Stimulated activated CD4-positive, alpha-beta T cell treated with anti-CD3 and anti-CD28 coated beads, Interleukin-4, amount 100 ng/mL, for 24 hours (primary cell): Measurements from ENCODE around the gene RFX1.

Experiments used
- DNase-seq: peaks from one replicate; pipeline ENCODE4 v3.0.0-alpha.2; 2020

Gene RFX1

DNA sequence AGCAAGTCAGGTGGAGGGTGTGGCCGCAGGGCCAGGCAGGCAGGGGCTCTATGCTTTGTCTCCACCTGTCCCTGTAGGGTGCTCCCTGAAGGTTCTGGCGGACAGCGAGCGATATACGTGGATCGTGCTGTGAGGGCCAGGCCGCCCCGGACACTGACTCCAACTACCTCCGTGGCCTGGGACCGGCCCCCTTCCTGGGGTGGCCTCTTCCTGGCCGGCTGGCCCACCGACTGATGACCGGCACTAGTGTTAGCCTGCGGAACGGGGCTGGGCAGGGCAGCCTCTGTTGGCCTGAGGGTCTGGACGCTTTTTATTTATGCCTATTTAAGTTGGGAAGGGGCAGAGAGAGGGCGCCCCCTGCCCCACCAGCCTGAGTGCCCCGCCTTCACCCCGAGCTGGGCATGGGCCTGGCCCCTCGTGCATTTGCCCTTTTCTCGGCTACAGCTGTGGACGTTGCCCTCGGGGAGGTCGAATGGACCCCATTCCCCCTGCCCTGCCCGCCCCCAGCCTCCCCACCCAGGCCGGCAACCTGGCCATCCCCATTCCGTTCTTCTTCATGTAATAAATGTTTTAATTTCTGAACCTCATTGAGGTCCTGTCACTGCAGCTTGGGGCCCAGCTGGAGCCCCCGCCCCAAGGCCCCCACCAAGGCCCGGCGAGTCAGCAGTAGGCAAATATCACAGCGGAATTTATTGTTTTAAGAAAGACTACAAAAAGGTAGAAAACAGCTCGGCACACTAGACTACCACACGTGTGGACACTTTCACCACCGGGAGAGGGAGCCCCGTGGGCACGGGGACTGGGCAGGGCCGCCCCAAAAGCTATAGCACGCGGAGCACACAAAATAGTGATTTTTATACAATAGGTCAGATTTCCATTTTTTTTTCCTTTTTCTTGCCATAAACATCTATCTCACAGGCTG lies 45.0 kb downstream of the RFX1 start:
- DNase-seq = no peak

DNA sequence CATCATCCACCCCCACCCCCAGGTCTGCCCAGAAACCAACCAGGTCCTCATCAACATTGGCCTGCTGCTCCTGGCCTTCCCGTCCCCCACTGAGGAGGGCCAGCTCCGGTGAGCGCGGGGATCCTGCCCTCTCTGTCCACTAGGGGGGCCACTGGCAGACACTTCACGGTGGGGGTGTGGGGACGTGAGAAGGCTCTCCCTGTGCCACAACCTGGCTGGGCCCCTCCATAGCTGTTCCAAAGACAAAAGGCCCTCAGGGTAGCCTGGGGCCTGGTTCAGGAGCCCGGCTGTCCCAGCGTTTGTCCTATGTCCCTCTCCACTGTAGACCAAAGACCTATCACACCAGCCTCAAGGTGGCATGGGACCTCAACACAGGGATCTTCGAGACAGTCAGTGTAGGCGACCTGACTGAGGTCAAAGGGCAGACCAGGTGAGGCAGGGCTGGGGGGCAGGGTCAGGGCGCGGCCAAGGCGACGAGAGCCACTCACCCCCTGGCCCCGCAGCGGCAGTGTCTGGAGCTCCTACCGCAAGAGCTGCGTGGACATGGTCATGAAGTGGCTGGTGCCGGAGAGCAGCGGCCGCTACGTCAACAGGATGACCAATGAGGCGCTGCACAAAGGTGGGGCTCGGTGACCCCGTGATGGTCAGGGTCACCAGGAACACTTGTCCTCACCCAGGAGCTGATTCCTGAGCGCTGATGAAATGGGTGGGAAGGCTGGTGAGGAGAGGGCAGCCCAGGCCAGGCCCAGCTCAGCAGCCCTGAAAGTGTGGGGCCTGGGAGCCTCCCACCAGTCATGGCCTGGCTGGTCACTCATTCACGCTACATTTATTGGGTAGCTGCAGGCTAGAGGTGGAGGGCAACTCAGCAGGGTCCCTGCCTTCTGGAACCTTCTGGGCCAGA lies 45.9 kb downstream of the RFX1 start:
- no peak for DNase-seq

DNA sequence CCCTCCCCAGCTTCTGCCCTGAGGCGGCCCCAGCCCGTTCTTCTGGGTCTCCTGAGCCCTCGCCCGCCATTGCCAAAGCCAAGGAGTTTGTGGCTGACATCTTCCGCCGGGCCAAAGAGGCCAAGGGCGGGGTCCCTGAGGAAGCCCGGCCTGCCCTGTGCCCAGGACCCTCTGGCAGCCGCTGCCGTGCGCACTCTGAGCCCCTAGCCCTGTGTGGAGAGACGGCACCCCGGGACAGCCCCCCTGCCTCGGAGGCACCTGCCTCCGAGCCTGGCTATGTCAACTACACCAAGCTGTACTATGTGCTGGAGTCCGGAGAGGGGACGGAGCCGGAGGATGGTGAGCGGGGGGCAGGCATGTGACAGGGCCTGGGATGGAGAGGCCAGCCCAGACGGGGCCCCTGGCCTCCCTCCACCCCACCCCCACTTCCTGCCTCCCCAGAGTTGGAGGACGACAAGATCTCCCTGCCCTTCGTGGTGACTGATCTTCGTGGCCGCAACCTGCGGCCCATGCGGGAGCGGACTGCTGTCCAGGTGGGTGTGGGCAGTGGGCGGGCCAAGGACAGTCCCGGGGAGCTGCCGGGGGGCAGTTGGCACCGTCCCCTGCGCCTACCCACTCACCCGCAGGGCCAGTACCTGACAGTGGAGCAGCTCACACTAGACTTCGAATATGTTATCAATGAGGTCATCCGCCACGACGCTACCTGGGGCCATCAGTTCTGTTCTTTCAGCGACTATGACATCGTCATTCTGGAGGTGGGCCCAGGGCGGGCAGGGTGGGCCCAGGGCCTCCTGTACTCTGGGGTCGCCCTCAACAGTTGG lies 46.8 kb downstream of the RFX1 start:
- DNase-seq = no peak

DNA sequence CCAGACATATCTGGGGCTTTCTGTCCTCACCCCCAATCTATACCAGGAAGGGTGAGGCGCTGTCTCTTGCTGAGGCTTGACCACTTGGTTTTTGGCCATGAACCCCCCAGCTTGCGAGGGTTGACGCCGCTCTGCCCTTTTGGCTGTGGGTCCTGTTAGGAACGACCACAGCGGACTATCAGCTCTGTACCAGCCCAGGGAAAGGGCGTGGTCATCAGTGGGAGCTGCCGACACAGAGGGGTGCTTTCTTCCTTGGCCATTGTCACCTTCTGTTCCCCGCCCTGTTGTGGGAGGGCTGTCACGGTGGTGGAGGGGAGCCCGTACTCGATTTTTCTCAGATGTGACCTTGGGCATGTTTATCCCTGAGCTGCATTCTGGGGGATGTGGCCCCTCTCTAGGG lies 48.1 kb downstream of the RFX1 start:
- no peak for DNase-seq

DNA sequence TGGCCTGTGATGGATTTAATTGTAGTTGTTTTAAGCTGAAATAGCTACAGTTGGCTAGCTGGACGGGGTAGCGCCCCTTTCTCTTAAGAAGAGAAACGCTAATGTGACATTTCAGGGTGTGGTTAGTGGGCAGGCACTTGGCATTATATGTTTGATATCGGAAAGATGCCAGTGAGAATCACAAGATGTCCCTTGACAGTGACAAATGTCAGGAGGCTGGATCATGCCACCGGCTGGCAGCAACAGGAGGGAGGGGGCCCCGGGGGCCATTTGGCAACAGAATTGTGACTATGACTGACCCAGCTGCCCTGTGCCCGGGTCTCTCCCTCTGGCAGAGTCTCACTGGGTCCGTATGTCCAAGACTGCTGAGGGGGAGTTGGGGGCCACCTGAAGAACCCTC lies 49.1 kb downstream of the RFX1 start:
- DNase-seq = no peak

DNA sequence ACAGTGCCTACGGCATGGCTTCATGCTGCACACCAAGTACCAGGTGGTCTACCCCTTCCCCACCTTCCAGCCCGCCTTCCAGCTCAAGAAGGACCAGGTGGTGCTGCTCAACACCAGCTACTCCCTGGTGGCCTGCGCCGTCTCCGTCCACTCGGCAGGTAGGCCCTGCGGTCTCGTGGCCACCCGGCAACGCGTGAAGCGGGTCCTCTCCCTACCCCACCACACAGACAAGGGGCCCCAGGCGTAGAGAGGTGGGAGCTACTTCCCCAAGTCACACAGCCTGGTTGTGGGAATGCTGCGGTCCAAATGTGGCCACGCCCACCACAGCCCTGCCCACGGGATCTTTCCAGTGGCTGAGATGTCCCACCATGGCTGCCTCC lies 49.8 kb downstream of the RFX1 start:
- no peak for DNase-seq

DNA sequence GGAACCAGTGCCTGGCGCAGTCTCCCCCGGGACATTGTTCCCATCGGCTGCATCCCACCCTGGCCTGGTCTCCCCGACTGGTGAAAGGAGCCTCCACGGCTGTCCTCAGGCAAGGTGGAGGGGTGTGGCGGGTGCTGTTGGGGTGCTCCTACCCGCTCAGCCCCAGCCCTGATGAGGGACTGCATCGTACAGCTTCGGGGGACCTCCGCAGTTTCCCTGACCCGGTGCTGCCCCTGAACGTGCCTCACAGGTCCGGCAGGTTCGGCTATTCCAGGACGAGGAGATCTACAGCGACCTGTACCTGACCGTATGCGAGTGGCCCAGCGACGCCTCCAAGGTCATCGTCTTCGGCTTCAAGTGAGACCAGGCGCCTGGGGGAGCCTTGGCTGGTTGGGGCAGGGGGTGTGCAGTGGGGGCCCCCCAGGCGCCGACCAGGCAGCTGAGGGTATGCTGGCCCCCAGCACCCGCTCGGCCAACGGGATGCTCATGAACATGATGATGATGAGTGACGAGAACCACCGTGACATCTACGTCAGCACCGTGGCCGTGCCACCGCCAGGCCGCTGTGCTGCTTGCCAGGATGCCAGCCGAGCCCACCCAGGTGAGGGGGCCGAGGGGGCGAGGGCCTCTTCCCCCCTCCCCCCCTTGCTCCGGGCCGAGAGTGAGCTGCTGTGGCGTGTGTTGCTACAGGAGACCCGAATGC lies 50.3 kb downstream of the RFX1 start:
- no peak for DNase-seq

DNA sequence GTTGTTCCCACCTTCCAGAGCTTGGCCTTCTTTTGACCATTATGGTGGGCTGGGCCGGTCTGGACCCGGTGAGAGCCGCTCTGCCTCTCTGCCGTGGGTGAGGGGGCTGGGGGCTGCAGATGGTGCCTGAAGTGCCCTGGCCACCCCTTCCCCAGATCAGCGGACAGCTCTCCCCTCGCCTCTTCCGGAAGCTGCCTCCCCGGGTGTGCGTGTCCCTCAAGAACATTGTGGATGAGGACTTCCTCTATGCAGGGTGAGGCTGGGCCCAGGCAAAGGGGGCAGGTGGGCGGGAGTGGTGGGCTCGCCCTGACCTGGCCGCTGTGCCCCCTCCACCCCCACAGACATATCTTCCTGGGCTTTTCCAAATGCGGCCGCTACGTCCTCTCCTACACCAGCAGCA lies 51.9 kb downstream of the RFX1 start:
- DNase-seq = no peak

DNA sequence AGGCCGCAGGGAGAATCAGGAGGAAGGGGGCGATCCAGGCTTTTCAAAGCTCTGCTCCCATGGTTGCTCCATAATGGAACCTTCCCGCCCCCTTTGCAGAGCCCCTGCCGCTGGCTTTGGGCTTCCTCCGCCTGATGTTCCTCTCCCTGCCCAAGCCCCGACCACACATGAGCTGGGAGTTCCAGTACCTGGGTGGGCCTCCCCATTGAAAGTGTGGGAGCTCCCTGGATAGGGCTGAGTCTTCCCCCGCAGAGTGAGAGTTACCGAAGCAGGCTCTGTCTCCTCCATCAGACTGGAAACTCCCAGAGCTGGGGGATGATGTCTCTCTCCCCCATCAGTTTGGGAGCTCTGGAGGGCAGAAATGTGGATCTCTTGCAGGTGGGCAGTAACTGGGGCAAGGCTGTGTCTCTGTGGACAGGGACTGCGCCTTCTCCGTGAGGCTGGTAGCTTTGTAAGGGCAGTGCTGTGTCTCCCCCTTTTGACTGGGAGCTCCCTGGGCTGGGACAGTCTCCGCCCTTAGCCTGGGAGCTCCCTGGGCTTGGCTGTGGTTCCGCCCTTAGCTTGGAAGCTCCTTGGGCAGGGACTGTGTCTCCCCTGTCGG lies 53.1 kb downstream of the RFX1 start:
- DNase-seq = peak; percentile 9

DNA sequence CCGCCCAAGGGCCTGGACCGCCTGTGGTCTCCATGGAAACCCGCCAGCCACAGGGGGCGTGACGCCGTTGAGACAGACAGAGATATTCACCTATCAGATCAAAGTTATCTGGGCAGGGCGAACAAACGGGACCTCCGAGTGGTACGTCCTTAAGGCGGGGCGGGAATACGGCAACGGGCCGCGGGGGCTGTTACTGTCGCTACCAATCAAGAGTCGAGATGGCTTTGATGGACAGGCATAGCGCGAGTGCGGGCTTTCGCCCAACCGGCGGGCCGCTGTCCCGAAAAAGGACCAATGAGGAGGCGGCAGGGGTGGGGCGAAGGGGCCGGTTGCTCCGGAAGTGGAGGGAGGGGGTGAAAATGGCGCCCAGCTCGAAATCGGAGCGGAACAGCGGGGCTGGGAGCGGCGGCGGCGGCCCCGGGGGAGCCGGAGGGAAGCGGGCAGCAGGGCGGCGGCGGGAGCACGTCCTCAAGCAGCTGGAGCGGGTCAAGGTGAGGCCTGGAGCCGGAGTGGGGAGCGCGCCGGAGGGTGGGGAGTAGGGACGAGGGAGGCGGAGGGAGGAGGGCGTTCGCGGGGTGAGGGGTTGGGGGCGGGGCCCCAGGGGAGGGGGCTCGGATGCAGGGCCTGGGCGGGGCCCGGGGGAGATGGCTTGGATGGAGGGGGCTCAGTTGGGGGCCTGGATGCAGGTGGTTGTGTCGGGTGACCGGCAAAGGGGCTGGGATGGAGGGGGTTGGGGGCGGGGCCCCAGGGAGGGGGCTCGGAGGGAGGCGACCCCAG lies 53.8 kb downstream of the RFX1 start, which contains the start of gene DCAF15:
DCAF15 (plus strand) TSS at position 356 of the 777 bp plus-strand sequence; CDS start at position 360, 4 bp downstream.
- DNase-seq = peak; percentile 99

DNA sequence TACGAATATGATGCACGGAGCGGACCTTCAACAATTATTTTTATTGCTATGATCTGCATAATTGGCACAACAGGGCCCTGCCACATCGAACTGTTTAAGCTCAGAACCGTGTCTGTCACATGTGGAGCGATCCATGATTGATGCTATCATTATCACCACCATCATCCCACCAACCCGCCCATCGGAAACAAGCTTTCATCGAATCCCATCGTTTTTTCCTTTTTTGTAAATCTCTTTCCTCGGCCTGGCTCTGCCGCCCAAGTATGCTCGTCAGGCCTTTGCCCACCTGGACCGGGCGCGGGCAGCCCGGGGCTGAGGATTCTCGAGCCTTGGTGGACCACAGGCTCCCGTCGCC lies 54.3 kb downstream of the RFX1 start:
- no peak for DNase-seq

DNA sequence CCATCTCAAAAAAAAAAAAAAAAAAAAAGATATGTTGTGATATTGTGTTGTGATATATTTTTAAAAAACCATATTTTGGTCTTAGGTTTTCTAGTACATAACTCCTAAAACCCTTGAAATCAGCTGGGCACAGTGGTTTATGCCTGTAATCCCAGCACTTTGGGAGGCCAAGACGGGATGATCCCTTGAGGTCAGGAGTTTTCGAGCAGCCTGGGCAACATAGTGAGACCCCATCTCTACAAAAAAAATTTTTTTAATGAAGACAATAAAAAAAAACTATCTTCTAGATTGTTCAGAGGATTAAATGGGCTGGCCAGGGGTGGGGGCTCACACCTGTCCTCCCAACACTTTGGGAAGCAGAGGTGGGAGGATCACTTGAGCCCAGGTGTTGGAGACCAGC lies 55.1 kb downstream of the RFX1 start:
- DNase-seq = no peak

DNA sequence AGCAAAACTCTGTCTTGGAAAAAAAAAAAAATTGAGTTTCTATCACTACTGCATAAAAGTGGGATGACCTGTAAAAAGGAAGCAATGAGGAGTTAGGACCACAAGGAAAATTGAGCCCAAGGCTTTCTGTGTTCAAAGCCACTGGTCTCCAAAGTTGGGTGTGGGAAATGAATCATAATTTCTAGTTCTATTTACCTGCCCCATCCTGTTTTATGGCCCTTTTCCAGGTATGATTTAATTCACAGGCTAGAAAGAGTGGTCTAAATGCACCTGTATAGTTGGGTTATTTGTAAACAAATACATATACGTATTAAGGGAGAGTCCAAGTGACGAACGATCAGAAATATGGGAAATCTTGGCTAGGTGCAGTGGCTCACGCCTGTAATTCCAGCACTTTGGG lies 59.7 kb downstream of the RFX1 start:
- DNase-seq = no peak

DNA sequence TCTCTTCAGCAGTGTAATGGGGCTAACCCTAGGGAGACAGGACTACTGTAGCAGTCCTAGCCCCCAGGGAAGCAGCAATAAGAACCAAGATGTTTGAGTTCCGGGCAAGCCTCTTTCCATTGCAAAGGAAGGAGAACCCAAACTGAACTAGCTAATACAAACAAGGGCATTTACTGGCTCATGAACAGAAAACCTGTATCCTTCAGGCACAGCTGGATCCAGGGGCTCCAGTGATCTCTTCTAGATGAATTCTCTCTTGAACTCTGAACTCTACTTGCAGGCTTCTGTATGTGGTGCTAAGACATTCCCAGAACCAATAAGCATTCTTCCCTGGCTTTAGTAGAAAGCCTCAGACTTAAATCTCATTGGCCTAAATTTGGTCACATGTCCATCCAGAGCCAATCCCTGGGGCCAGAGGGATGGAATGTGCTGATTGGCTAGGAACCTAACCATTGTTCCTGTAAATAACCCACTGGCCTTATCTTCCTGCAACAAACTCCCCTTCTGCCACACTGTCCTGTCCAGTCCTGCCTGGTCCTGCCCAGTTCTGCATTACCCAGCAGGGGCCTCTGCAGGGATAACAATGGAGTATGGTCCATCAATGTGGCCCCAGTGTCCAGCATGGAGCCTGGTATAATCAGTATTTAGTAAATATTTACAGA lies 64.0 kb downstream of the RFX1 start:
- no peak for DNase-seq

DNA sequence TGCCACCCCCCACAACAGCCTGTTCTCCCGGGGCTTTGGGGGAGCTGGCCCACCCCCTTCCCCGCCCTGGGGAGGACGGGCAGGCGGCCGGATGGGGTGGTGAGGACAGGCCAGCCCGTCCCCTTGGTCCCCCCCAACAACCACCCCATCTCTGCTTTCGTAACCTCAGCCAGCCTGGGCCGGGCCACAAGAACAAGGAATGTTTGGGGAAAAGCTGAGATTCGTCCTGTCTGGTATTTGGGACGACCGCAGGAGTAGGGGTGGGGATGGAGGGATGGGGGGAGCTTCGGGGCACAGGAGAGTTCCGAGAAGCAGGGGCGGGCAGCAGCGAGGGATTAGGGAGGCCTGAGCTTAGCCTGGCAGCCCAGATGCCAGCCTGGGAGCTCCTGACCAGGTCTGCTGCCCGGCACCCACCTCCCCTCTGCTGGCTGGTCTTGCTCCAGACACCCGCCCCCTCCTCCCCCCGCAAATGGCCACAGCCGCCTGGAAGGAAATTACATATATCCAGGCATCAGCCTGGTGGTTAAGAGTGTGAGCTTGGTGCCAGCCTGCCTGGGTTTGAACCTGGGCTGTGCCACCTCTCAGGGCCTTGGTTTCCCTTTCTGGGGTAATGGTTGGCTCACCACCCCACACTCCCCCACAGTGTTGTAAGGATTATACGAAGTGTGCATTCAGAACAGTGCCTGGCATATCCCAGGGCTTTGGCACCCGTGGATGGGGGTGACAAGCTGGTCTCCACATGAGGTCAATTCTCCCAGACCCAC lies 67.6 kb downstream of the RFX1 start, which contains the start of gene PODNL1:
PODNL1 (minus strand) TSS at position 117 of the 764 bp plus-strand sequence. CDS start 236 bp downstream, outside the sequence.
- no peak for DNase-seq

DNA sequence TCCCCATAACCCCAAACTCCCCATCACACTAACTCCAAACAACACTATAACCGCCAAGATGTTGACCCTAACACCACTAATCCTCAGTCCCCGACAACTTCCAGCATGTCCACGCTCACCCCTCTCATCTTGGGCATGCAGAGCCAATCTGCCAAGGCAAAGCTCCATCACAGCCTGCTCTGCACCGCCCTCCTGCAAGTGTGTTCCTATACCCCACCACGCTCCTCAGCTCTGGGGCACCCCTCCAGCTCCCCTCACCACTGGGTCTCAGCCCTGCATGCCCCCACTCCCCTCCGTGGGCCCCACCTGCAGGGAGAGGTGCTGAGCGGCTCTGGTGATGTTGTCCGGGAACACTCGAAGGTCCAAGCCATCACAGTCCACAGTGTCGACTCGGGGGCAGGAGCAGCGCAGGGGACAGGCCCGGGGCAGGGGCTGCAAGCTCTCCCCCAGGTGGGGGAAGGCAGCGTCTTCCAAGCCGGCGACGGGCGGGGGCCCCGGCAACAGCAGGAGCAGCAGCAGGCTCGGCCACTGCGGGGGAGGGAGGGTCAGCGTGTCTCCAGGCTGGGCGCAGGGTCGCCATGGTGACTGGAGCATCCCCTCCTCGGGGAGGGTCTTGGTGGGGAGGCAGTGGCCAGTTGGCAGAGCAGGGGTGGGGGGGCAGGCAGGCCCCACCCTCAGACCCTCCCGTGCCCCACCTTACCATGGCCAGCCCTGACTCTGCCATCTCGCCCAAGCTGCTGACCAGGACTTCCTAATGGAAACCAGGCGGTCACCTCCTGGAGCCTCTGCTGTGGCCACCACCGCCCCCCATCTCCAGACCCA lies 68.4 kb downstream of the RFX1 start:
- DNase-seq = no peak

DNA sequence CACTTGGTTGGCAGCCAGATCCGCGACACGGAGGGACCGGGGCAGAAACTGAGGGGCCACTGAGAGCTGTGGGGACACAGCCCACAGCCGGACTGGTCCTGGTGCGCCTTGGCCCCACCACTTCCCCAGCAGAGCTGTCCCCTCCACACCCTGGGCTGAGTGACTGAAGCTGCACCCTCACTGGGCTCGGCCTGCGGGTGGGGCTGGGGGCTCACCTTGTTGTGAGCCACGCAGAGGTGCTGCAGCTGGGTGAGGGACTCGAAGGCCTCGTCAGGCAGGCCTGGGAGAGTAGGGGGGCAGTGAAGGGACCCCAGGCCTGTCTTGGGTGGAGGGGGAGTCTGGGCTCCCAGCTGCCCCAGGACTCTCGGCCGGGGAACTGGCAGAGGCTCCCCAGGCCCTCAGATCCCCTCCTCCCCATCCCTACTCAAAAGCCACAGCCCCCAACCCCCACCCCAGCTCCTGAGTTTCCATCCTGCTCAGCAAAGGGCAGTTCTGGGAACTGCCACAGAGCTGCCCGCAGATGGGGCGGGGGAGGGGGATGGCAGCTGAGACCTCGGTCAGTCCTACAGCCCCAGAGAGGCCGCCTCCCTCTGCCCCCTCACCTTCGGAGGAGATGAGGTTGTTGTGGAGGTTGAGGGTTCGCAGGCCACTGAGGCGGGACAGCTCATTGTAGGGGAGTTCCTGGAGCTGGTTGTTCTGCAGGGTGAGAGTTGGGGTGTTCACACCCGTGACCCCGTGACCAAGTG lies 70.2 kb downstream of the RFX1 start:
- no peak for DNase-seq

DNA sequence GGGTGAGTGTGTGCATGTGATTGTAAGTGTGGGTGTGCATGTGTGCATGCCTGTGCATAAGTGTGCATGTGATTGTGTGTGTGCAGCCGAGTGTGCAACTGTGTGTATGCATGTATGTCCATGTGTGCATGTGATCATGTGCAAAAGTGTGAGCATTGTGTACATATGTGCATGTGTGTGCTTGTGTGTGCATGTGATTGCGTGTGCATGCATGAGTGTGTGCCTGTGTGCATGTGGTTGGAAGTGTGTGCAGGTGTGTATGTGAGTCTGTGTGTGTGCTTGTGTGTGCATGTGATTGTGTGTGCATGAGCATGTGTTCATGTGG lies 71.4 kb downstream of the RFX1 start:
- no peak for DNase-seq
